ENCODE results near the gene APIP.

DNA sequence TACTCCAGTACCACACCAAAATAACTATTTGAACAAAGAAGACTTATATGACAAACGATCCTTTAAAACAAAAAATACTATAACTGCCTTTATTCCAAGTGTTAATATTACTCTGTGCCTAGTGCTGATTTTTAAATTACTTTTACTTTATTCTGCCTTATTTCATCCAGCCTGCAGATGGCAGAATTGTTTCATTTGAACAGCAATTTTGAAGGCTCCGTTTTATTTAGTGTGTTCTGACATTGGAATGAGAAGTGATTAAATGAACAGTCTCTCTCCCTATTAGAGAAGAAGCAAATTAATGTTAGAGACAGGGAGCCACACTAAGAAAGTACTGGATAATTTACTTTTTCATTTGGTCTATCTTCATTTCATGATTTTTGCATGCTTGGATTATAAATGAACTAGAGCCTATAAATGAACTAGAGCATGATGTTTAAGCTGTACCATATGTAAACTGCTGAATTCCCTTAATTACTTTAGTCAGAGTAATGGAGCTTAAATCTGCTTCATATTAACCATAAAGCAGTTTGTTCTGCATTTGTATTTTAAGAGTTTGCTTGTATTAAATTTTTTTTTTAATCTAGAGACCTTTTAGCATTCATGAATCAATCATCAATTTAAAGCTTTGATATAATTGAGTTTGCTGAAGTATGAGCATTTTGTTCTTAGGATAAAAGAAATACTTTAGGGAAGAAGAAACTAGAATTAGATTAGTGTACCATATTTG, 10.1 kb upstream of the APIP start:
- TF ChIP-seq, protein P1, sequence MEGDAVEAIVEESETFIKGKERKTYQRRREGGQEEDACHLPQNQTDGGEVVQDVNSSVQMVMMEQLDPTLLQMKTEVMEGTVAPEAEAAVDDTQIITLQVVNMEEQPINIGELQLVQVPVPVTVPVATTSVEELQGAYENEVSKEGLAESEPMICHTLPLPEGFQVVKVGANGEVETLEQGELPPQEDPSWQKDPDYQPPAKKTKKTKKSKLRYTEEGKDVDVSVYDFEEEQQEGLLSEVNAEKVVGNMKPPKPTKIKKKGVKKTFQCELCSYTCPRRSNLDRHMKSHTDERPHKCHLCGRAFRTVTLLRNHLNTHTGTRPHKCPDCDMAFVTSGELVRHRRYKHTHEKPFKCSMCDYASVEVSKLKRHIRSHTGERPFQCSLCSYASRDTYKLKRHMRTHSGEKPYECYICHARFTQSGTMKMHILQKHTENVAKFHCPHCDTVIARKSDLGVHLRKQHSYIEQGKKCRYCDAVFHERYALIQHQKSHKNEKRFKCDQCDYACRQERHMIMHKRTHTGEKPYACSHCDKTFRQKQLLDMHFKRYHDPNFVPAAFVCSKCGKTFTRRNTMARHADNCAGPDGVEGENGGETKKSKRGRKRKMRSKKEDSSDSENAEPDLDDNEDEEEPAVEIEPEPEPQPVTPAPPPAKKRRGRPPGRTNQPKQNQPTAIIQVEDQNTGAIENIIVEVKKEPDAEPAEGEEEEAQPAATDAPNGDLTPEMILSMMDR (IDR thresholded peaks at IDR 0.05) = peak; percentile 91
- TF ChIP-seq YY1 (IDR thresholded peaks at IDR 0.05; ENCODE audit: low read depth) (no peak), EP300 (IDR thresholded peaks at IDR 0.05; ENCODE audit: borderline replicate concordance in 1 of 2, low read depth in 1 of 2, low read length in 1 of 2) (0 out of 4 replicates have a peak, but pooled peaks of 1 of the 2 experiments have one; percentile 2), FOSL2 (IDR thresholded peaks at IDR 0.05; ENCODE audit: borderline replicate concordance, low read depth) (no peak), PBX3 (IDR thresholded peaks at IDR 0.05) (peak; percentile 20; the same call in 1 of the 2 replicates), EZH2phosphoT487 (IDR thresholded peaks at IDR 0.05; ENCODE audit: borderline replicate concordance, low read depth) (no peak)

Measured in SK-N-SH (cell line).